GM10266 (cell line): ENCODE measurements around the gene TERT.

Experiments used
- DNase-seq: peaks from one replicate; pipeline ENCODE4 v3.0.0; 2012; ENCODE audit errors: extremely low spot score
- CTCF ChIP-seq: IDR thresholded peaks from 2 replicates; pipeline ENCODE4 v1.5.1; 2012; ENCODE audit warnings: mild to moderate bottlenecking, low read depth; ENCODE audit not compliant: control insufficient read depth, insufficient read depth; ENCODE audit errors: missing control alignments

Gene TERT

GRCh38 chr5:1217596-1218206 lies 77.2 kb downstream of the TERT start:
- no peak for DNase-seq

GRCh38 chr5:1216918-1217295 lies 78.0 kb downstream of the TERT start:
- no peak for TF ChIP-seq CTCF

More at GRCh38 chr5:1217596-1218206, 77.2 kb downstream of the TERT start:
- no peak for TF ChIP-seq CTCF

GRCh38 chr5:1216211-1216917 lies 78.5 kb downstream of the TERT start:
- DNase-seq, result no peak
- no peak for TF ChIP-seq CTCF

More at GRCh38 chr5:1216918-1217295, 78.0 kb downstream of the TERT start:
- no peak for DNase-seq

- TF ChIP-seq CTCF, result no peak
These were observed 79.4 kb downstream of the TERT start for GRCh38 chr5:1215320-1216096.

GRCh38 chr5:1214936-1215220 lies 80.0 kb downstream of the TERT start:
- no peak for DNase-seq
- no peak for TF ChIP-seq CTCF

More at GRCh38 chr5:1215320-1216096, 79.4 kb downstream of the TERT start:
- no peak for DNase-seq

- no peak for DNase-seq
- no peak for TF ChIP-seq CTCF
These were observed 80.5 kb downstream of the TERT start for GRCh38 chr5:1214163-1214935.
